ENCODE data around the gene LHX8.
"Not testable (repeated sequence)": the region's sequence is repeated elsewhere in the genome, so short reads cannot be mapped to it uniquely, and the experiment has no call there.

Gene LHX8

DNA sequence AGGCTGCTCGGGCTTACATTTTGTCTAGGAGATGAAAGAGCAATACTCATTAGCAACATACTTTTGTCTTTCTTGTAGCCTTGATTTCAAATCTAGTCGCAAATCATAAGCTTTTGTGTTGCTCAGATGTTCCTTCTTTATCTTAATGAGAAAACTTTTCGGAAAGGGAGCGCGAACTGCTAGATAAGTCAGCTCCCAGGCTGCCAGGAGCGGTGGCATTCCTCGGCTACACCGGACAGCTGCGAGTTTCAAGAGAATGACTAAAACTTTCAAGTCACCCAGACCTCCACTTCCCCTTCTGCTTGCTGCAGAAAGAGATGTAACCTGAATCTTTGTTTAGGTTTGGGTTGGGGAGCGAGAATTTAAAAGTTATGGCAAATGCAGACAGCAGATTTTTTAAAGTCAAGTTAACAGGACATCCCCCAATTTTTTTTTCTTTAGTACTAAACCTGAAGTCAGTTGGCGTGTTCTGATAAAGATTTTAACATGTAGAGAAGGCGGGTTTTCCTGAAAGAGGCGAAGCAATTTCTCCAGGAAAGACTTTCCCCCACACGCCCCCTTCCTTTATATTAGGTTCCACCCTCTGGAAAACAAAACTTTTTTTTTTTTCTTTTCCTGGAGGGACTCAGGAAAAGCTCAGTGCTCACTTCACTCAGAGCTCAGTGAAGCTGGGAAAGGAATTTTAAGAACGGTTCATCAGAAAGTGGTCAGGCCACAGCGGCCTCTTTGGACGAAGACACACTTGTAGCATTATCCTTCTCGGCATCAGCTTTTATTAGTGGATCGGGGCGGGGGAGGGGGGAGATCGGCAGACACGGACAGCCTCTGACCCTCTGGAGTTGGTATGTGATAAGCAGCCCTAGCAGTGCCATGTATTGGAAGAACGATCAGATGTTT, at the start of gene LHX8:
LHX8 (plus strand) TSS at position 639 of the 897 bp plus-strand sequence. CDS start 2,227 bp downstream, outside the sequence.
- no peak for DNase-seq (ENCODE audit: low spot score)

DNA sequence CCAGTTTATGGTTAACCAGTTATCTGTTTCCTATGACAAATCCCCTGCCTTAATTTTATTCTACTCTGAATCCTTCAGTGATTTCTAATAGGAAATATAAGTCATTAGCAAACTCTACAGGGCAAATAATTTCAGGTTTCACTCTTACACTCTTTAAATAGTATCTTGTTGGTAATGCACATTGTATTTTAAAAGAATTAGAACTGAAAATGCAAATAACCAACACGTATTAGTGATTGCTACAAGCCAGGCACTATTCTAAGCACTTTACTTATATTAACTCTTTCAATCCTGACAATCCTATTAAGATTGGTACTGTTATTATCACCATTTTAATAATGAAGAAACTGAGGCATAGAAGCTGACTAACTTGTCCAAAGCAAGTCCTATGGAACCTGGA, 48.3 kb upstream of the LHX8 start:
- DNase-seq (ENCODE audit: low spot score) = no peak

DNA sequence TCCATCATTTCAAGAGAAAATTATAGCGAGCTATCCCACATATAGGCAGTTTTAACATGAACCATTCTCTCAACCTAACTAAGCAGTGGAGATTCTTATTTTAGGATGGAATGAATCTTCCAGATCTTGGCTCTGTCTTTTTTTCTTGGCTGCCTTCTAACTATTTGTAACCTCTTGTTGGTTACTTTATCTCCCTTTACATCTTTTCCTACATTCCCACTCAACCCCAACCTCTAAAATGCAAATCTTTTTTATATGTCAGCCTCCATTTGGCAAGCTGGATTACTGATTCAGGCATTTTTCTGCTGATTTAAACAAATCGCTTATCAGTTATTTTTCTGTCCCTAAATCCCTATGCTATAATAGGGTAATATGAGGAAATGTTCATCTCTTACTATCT, 46.9 kb upstream of the LHX8 start:
- no peak for DNase-seq (ENCODE audit: low spot score)

DNA sequence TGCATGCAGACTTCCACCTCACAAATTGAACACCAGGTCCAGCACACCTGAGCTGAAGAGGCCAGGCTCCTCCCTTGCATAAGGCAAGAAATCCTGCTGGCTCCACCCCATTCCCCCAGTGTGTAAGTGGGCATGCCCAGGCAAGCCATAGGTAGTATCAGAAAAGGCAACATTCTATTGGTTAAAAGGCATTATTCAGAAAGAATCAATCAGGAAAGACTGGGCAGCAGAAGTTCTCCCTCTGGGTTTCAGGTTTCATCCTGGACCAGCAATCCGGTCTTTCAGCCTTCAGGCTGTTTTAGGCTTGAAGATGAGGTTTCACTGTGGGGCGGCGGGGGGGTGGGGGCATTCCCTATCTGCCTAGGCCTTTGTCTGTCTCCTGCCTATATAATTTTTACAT, 42.0 kb upstream of the LHX8 start:
- no peak for DNase-seq (ENCODE audit: low spot score)

DNA sequence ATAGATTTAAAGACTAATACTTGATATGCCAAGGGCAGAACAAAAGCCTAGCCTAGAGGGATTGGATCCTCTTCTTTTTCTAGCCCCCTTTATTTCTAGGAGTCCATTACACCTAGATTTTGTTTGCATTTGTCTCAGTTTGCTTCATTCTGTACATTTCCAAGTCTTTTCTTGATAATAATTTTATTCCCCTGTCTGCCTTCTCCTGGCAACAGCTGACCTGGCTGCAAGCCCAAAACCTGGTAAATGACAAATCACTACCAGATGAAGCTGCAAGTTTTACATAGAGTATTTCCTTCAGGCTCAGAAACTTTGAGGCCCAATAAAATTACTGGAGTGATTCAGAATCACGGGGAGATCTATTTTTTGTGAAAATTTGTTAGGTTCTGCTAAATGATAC, 36.5 kb upstream of the LHX8 start:
- DNase-seq (ENCODE audit: low spot score) = no peak

DNA sequence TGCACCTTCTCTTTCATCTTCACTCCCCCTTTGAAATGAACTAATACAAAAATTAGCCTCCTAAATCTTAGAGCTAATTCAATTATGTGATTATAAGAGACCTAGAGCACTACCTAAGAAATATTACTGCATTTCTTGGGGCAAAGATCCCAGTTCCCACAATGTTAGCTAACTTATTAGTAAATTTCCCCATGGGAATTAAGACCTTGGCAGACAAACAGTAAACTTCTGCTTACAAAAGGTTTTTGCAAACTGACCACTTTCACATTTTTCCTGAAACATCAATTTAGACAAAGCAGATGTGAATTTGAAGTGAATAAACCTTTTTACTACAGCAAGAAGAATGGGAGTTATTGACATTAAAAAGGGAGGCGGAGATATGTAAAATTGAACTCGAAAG, 34.6 kb upstream of the LHX8 start:
- no peak for DNase-seq (ENCODE audit: low spot score)

DNA sequence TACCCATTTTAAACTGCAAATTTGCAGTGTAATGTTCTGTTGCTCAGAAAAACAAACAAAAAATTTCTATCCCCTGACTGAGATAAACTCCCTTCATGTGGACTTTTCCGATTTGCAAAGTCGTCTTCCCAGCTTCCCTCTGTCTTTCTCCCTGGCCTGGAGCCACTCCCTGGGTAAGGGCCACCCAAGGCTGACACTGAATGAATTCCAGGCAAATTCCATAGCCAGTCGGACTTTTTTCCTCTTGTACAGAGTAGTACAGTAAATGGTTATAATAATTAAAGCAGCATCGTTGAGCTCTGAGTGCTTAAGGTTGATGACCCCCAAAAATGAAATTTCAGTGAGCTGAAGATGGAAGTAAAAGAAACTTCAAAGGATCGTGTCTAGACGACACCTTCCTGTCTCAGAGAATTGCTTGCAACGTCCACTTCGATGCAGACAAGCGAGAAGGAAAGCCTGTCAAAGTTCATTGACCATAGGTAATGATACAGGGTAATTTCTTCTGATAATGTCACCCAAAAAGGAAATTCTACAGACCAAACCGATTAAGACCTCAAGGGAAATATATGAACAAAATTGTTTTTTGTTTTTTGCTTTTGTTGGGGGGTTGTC, 33.6 kb upstream of the LHX8 start:
- no peak for DNase-seq (ENCODE audit: low spot score)

DNA sequence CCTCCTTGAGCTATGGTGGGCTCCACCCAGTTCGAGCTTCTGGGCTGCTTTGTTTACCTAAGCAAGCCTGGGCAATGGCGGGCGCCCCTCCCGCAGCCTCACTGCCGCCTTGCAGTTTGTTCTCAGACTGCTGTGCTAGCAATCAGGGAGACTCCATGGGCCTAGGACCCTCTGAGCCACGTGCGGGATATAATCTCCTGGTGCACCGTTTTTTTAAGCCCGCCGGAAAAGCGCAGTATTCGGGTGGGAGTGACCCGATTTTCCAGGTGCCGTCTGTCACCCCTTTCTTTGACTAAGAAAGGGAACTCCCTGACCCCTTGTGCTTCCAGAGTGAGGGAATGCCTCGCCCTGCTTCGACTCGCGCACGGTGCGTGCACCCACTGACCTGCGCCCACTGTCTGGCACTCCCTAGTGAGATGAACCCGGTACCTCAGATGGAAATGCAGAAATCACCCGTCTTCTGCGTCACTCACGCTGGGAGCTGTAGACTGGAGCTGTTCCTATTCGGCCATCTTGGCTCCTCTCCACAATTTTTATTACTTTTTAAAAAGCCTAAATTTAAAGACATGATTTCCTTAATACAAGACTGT, 21.7 kb upstream of the LHX8 start:
- not testable (repeated sequence) for DNase-seq (ENCODE audit: low spot score)

DNA sequence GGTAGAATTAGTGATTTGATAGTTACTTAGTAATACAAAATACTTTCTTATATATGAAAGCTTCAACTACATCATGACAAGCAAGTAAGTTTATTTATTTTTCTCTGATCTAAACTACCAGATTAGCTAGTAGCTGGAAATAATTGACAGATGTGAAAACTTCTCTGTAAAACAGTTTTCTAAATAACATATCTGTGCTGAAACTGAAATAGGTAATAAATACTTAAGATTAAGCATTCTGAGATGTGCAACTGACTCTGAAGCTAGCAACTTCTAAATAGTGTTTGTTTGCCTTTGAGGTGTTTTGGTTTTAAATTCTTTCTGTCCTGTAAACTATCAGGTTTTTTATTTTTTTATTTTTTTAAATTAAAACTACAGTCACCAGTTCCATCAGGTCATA, 18.5 kb upstream of the LHX8 start:
- no peak for DNase-seq (ENCODE audit: low spot score)

DNA sequence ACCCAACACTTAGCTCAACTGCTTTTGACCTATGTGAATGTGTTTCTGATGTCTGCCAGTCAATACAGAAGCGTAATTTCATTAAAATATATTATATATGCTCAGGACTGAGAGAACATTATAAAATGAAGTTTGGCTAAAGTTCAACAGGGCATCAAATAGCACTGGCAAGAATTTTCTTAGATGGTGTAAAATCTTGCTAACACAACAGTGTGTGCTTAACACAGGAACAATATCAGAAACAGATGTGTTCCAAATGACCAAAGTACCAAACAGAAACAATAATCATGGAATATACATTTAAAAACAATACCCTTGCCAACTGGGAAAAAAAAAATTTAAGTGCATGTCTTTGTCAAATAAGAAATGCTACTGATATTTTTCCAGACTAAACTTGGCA, 10.4 kb upstream of the LHX8 start:
- no peak for DNase-seq (ENCODE audit: low spot score)

DNA sequence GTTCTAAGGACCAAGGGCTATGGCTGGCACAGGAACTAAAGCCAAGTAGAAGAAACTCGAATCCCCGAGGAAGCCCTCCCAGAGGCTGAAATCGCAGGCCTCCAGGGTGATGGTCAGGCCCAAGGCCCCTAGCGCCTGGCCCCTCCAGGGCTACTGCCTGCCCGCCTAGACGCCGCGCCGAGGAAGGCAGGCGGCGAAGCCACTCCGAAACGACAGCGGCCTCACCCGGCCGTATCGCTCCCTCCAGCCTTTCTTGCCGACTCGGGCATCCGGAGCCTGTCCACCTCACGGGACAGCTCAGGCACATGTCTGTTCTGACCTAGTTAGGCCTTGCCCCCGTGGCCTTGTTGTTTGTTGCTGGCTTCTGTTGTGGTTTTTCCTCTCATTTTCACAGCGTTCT, 9.7 kb upstream of the LHX8 start:
- DNase-seq (ENCODE audit: low spot score) = no peak

DNA sequence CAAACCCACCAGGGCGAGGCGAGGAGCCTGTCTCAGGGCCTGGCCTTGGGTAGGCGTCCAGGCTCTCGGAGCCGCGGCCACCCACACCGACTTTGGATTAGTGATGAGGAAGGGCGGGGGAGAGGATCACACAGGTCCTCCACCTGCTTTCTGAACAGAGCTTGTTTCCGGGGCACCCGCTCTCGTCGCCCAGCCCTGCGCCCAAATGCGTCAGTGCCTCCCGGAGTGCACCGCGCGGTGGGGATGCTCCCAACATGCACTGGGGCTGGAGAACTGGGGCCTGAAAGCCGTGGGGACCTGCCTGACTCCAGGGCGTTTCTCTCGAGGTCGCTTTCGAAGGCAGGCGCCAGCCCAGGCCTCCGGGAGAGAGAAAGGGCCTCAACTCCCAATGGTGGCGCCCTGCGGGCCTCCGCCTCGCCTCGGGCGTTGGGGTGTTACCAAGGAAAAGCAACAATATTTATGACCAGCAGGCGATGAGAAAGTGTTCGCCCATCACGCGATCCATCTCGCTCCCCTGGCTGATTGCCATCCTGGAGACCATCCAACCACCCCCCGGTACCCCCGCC, 8.9 kb upstream of the LHX8 start:
- no peak for DNase-seq (ENCODE audit: low spot score)

DNA sequence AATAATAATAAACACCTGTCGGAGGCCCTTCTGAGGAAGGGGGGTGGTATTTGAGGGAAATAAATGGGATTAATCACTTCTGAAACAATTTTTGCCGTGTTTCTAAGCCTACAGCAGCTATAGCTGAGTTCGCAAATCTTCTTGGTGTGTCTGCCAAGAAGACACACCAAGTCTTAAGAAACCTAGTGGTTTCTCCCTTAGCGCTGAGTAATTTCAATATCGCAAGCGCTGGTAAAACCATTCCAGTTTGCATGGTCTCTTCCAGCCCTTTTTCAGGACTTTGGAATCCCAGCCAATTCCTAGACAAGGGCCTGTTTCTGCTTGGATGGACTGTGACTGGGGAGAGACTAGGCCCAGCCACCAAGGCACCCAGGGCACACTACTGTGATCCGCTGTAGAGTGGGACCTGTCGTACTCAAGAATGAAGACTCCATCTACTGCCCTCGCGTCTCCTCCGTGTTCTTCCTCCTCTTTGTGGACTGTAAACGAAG, 7.5 kb upstream of the LHX8 start:
- DNase-seq (ENCODE audit: low spot score) = no peak

DNA sequence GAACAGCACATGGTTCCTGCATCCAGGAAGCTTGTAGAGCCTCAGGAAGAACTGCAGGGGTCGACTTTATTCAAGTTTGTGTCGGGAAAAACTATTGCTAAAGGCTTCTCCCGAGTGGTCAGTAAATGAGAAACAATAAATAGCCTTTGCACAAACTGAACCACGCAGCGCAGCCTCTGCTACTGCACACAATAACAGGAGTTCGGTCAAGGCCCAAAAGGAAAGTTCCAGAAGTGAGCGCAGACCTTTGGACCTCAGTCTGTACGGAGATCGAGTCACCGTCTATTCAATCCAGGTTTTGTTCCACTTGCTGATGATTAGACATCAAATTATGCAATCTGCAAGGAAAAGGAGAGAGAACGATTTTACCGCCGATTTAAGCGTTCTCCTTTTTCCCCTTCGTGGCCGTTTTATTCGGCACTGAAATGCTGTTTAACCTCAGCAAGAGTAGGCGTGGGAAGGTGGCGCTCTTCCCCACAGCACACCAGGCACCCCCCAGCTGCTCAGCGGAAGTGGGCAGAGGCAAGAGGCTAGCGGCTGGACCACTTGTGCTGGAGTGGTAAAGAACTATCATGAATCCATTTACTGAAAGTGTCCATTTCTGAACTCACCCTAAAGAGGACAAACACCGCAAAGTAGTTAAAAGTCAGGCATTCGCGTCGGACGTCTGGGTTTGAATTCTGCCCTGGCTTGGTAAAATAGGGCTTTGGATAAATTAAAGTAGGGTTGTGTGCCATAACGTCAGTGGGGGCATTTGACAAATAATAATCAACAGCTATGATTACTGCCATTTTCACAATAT, 6.1 kb upstream of the LHX8 start:
- DNase-seq (ENCODE audit: low spot score) = no peak

DNA sequence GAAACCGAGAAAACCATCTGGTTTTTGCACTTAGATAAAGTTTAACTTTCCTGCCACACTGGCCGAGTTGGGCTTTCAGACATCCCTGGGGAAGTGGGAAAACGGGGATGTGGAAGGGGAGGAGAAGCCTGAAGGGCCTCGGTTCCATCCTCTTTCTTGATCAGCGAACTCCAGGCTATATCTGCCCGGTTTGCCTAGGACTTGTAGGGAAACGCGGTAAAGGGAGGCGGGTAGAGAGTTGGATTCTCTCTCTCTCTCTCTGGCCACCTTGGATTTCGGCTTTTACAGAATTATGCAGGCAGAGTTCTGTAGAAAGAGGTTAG, 4.6 kb upstream of the LHX8 start:
- DNase-seq (ENCODE audit: low spot score) = no peak

DNA sequence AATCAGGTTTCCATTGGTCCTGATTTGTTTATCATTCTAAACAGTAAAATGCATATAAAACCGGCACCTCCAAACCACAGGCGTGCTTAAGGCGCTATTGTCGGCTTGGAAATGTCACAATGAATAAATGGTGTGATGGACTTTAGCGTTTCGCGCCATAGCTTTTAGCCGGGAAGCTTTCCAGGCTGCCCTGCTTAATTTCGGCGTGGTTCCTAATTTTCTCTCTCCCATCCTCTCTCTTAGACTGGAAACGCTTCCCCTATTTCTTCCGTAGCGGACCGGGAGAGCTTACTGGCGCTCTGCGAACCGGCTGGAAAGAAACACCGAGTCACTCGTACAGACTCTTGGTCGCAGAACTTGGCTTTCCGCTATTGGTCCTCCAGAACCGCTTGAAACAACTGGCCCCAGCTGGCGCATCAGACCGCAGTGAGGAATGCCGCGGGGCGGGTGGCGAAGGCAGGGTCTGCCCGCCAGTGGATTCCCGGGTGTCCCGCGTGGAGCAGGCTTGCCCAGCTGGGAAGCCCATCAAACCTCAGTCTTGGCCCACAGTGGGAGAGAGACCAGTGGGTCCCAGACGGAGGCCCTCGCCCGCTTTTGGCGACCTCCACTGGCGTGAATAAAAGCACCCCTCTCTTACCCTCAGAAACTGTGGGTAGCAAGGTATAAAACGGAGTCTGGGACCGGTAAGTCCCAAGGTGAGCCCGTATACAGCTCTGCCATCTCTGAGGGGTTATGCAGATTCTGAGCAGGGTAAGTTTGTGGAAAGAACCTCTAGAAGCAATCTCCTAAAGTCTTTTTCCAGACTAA, 4.0 kb upstream of the LHX8 start:
- no peak for DNase-seq (ENCODE audit: low spot score)

DNA sequence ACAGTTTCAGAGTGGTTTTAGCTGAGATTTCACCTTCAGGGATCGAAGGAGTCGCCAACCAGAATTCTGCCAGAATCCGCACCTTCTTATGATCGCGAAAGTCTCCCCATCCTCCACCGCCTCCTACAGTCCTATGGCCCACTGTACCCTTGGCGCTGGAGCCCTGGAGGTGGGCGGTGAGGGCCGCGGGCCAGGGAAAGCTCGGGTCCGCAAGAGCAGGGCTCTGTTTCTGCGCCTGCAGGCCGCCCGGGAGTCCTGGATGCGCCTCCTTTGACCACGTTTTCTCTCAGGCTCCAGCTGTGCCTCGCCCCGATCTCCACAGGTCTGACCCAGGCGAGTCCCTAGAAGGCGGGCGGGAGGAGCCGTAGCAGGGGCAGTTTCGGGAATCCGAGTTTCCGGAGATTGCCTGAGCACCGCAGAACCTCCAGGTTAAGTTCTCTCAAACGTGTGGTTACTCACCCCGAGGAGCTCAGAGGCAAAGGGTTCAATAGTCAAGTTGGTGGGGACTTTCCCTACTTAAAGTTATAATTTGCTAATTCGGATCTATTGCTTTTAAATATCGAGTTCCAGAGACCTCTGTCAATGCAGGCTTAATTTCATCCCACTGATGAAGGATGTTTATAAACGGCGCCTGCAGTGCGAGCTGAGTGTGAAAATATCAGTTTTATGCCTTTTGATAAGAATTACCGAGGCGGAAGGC, 3.2 kb upstream of the LHX8 start:
- no peak for DNase-seq (ENCODE audit: low spot score)

DNA sequence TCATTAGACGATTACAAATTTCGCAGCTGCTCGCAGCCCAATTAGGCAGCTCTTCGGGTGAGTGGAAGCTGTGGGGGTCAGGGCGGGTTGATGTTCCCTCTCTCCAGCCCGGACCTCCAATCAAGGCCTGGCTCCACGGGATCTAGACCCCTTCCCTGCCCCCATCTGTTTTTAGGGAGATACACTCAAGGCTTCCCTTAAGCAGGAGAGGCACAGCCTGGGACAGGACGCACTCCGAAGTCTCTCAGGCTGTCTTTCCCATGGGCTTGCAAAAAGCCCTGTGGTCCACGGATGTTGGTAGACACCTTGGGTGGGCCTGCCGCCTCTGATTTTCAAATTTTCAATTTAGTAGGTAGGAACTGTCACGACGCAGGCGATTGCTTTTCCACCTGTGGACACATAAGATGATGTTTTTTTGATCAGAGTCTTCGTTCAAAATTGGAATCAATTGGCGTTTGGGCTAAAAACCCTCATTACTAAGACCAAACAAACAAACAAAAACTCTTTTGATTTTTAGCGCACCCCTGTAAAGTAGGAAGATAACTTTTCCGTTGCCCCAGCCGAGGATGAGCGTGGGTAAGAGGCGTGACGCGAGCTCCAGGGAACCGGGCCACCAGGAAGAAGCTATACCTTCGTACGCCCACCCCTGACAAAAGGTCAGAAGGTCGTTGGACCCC, 2.5 kb upstream of the LHX8 start:
- no peak for DNase-seq (ENCODE audit: low spot score)

DNA sequence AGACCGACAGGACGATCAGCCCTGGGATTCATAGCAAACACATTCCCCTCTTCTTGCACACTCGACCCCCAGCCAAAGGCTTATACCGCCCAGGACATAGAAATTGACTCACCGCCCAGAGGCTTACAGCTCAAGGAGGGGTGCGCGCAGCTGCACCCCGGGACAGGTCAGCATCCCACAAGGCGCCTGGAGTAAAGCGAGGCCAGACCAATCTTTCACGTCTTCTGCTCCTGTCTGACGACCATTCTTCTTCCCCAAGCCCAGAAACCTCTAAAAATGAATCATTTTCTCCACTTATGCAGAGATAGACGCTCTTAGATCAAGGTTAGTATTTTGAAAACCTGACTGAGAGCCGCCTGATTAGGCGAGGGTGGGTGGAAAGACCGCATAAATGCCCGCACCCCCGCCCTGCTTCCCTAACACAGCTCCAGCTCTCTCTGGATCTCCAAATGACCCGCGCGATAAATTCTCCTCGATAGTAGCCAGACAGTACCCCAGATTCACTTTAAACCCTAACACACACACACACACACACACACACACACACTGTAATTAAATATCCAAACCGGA, 1.9 kb upstream of the LHX8 start:
- DNase-seq (ENCODE audit: low spot score) = no peak
